Body of pancreas (tissue), 4 donors: ENCODE results near the gene PITPNB.

ENCODE experiments used
- CTCF ChIP-seq, 7 experiments: fragments of 450-650 bp in 4 of 7; fragments of 200-600 bp in 3 of 7; sonication (generic) in 3 of 7; IDR thresholded peaks; one replicate each; pipeline ENCODE4 v1.5.1; 2016 to 2019; ENCODE audit warnings: antibody characterized with exemption in 7 of 7
- POLR2A ChIP-seq, 3 donors: fragments of 450-650 bp; IDR thresholded peaks; one replicate each; pipeline ENCODE4 v1.6.1; 2016; ENCODE audit warnings: antibody characterized with exemption in 3 of 3, mild to moderate bottlenecking in 2 of 3

GRCh38 chr22:27959335-27960090 is 40.5 kb upstream of the PITPNB start:
- TF ChIP-seq POLR2A (IDR thresholded peaks at IDR 0.05) (no peak), CTCF (IDR thresholded peaks at IDR 0.05) (no peak)
